IMR-90 (cell line): ENCODE data around the gene YBX1. TPM values are rescaled to one million over a fixed set of nuclear protein-coding genes. Genes with fewer than 3 reads are reported as not detected.
"Not testable (repeated sequence)": the region's sequence is repeated elsewhere in the genome, so short reads cannot be mapped to it uniquely, and the experiment has no call there.

Experiments
- ATAC-seq: fragments of 200-7000 bp; cut with Tn5 transposase; 2 replicates; pipeline ENCODE4 v1.9.1; 2020; ENCODE audit warnings: low read depth, mild to moderate bottlenecking, moderate library complexity
- BruUV-seq: library from RNA; stranded (reverse); fragments of 400-500 nt; replicated peaks from 2 replicates; lab custom pipeline; 2021; lab: Mats Ljungman, UMichigan
- CTCF ChIA-PET: fragments of 300-600 bp; formaldehyde crosslinking; extraction: SDS; loops from one replicate; lab custom pipeline; 2021; ENCODE audit warnings: antibody characterized with exemption; lab: Yijun Ruan, JAX
- POLR2A ChIA-PET: fragments of 300-600 bp; sonication (Branson Sonifier 250); formaldehyde crosslinking; loops from one replicate; lab custom pipeline; 2022; ENCODE audit warnings: antibody characterized with exemption; ENCODE audit not compliant: unreplicated experiment; lab: Charles Lee
- DNase-seq: peaks from one replicate; pipeline ENCODE4 v3.0.0; 2013
- H2AFZ ChIP-seq: replicated peaks from 2 replicates; pipeline ENCODE3; 2013; ENCODE audit warnings: low read length, mild to moderate bottlenecking; ENCODE audit not compliant: poor library complexity
- H2AK5ac ChIP-seq: 2 replicates; pipeline ENCODE4 v1.6.1; 2013; ENCODE audit warnings: low read depth, low read length, inconsistent platforms
- H2AK9ac ChIP-seq: replicated peaks from 2 replicates; pipeline ENCODE3; 2013; ENCODE audit warnings: mild to moderate bottlenecking, low read depth, low read length, moderate library complexity; ENCODE audit not compliant: poor library complexity
- H2BK120ac ChIP-seq: 2 replicates; pipeline ENCODE4 v1.6.1; 2013; ENCODE audit warnings: low read depth, low read length, inconsistent platforms
- H2BK15ac ChIP-seq: 3 replicates; pipeline ENCODE4 v1.6.1; 2013; ENCODE audit warnings: low read depth, low read length, inconsistent platforms
- H2BK20ac ChIP-seq: 2 replicates; pipeline ENCODE4 v1.6.1; 2013; ENCODE audit warnings: low read depth, mild to moderate bottlenecking, inconsistent platforms, low read length, moderate library complexity
- H2BK5ac ChIP-seq: 2 replicates; pipeline ENCODE4 v1.6.1; 2013; ENCODE audit warnings: mild to moderate bottlenecking, low read depth, low read length, inconsistent platforms; ENCODE audit not compliant: poor library complexity, severe bottlenecking
- H3K14ac ChIP-seq: replicated peaks from 2 replicates; pipeline ENCODE4 v1.6.1; 2013; ENCODE audit warnings: low read depth, low read length, inconsistent platforms
- H3K18ac ChIP-seq: 2 replicates; pipeline ENCODE4 v1.6.1; 2013; ENCODE audit warnings: low read depth, low read length, control low read depth
- H3K23ac ChIP-seq: 2 replicates; pipeline ENCODE4 v1.6.1; 2013; ENCODE audit warnings: low read depth, low read length, inconsistent platforms
- H3K27ac ChIP-seq: 2 replicates; pipeline ENCODE4 v1.5.1; 2013; ENCODE audit warnings: mild to moderate bottlenecking, control low read depth, low read length; ENCODE audit not compliant: insufficient read depth
- H3K27me3 ChIP-seq: 2 replicates; pipeline ENCODE4 v1.6.1; 2013; ENCODE audit warnings: low read length; ENCODE audit not compliant: control insufficient read depth, insufficient read depth
- H3K36me3 ChIP-seq: 2 replicates; pipeline ENCODE4 v1.6.1; 2013; ENCODE audit warnings: low read length, mixed read lengths; ENCODE audit not compliant: control insufficient read depth, insufficient read depth
- H3K4ac ChIP-seq: 2 replicates; pipeline ENCODE4 v1.6.1; 2013; ENCODE audit warnings: low read depth, low read length, inconsistent platforms
- H3K4me1 ChIP-seq: 2 replicates; pipeline ENCODE4 v1.6.1; 2013; ENCODE audit warnings: low read length, mixed read lengths; ENCODE audit not compliant: control insufficient read depth, insufficient read depth
- H3K4me2 ChIP-seq: 2 replicates; pipeline ENCODE4 v1.6.1; 2013; ENCODE audit warnings: low read depth, mild to moderate bottlenecking, control low read depth, low read length, moderate library complexity
- H3K4me3 ChIP-seq: 2 replicates; pipeline ENCODE4 v1.5.1; 2013; ENCODE audit warnings: low read depth, mild to moderate bottlenecking, control low read depth, low read length, moderate library complexity; ENCODE audit not compliant: insufficient read depth
- H3K56ac ChIP-seq: 2 replicates; pipeline ENCODE4 v1.6.1; 2013; ENCODE audit warnings: low read length, inconsistent platforms; ENCODE audit not compliant: insufficient read depth; ENCODE audit errors: extremely low read depth
- H3K79me1 ChIP-seq, 2 experiments: 2 replicates each; pipeline ENCODE4 v1.6.1; 2013; ENCODE audit warnings: low read length in 2 of 2, inconsistent platforms in 1 of 2, low read depth in 1 of 2
- H3K9ac ChIP-seq: 2 replicates; pipeline ENCODE4 v1.6.1; 2013; ENCODE audit warnings: low read depth, low read length, control low read depth
- H3K9me1 ChIP-seq: 2 replicates; pipeline ENCODE4 v1.6.1; 2013; ENCODE audit warnings: low read length, inconsistent platforms; ENCODE audit not compliant: insufficient read depth
- H3K9me3 ChIP-seq: 2 replicates; pipeline ENCODE4 v1.6.1; 2013; ENCODE audit warnings: low read length; ENCODE audit not compliant: control insufficient read depth, insufficient read depth
- H4K20me1 ChIP-seq: 2 replicates; pipeline ENCODE4 v1.6.1; 2013; ENCODE audit warnings: low read length, inconsistent platforms; ENCODE audit not compliant: insufficient read depth
- H4K5ac ChIP-seq: 2 replicates; pipeline ENCODE4 v1.6.1; 2013; ENCODE audit warnings: mild to moderate bottlenecking, low read depth, low read length, control low read depth
- H4K8ac ChIP-seq, 2 experiments: 2 replicates each; pipeline ENCODE4 v1.6.1; 2013; ENCODE audit warnings: low read depth in 2 of 2, low read length in 2 of 2, control low read depth in 1 of 2, inconsistent platforms in 1 of 2
- H4K91ac ChIP-seq: 2 replicates; pipeline ENCODE4 v1.6.1; 2013; ENCODE audit warnings: low read depth, low read length, inconsistent platforms; ENCODE audit not compliant: insufficient read depth
- whole genome bisulfite sequencing, 2 experiments: methylation state at CpG; one replicate each; pipeline versions ENCODE4 v1.1.5 to v1.1.7; 2013; ENCODE audit warnings: missing lambda C conversion rate in 2 of 2; ENCODE audit not compliant: insufficient read length in 1 of 2; ENCODE audit errors: extremely low coverage in 2 of 2; 5-methylcytosine and 5-hydroxymethylcytosine counted together
- dilution Hi-C: fragments of 300-500 bp; cut with HindIII; formaldehyde crosslinking; loops from one replicate; pipeline ENCODE4 v1.14.3; 2018; ENCODE audit warnings: low sequenced_read_pairs; ENCODE audit not compliant: unreplicated experiment
- in situ Hi-C: fragments of 300-500 bp; cut with MboI; formaldehyde crosslinking; loops from 3 replicates; pipeline ENCODE4 v1.14.3; 2019; ENCODE audit warnings: low sequenced_read_pairs, inconsistent platforms, mixed read lengths
- intact Hi-C: fragments of 100-400 bp; cut with micrococcal nuclease; formaldehyde crosslinking; loops from 2 replicates; pipeline ENCODE4 v1.10.0; 2022
- polyA plus RNA-seq, 3 experiments: library from polyadenylated mRNA; depleted of rRNA; stranded (reverse); fragments of >200 nt; gene quantifications; 2 replicates each; pipeline ENCODE4 v1.2.3, GENCODE V29; 2012; ENCODE audit warnings: low replicate concordance in 1 of 3
- total RNA-seq: library from RNA; depleted of rRNA; stranded (reverse); fragments of >200 nt; gene quantifications from 2 replicates; pipeline ENCODE4 v1.2.3, GENCODE V29; 2012

YBX1 gene
- total and polyA plus RNA-seq, 2 of the 4 experiments (the other 2 are of a cell fraction): 605 to 843 TPM

- intact Hi-C loops, H2BK5ac ChIP-seq, ATAC-seq, H2AFZ ChIP-seq, H3K4ac ChIP-seq, H3K18ac ChIP-seq, H3K4me1 ChIP-seq, H3K27me3 ChIP-seq, H3K27ac ChIP-seq, H3K14ac ChIP-seq, DNase-seq, dilution Hi-C loops, H3K56ac ChIP-seq, H3K9ac ChIP-seq, BruUV-seq, H3K4me3 ChIP-seq, H2AK9ac ChIP-seq, in situ Hi-C loops, H2BK20ac ChIP-seq, H2BK120ac ChIP-seq, CTCF ChIA-PET, H4K5ac ChIP-seq, H3K23ac ChIP-seq, H4K91ac ChIP-seq, H3K9me3 ChIP-seq, H2AK5ac ChIP-seq, POLR2A ChIA-PET, H4K8ac ChIP-seq, H2BK15ac ChIP-seq, H3K4me2 ChIP-seq: not testable (repeated sequence)
- Histone ChIP-seq H3K9me1 (peaks cover 17% of the 10 kb centered on the region), H3K79me1 (peaks cover 30 to 43% of the 10 kb centered on the region in 2 experiments), H3K36me3 (peaks cover 74% of the 10 kb centered on the region), H4K20me1 (peaks cover 19% of the 10 kb centered on the region)
- WGBS, 2 experiments: 100% methylated on average over 6 of the region's 8 CpGs; no CpG with 5 or more reads in 1 of the 2 experiments
Measured at GRCh38 chr1:42751511-42752070, 69.4 kb downstream of the YBX1 start.
